PC-3 (cell line): ENCODE data around the gene CREM. TPM values are rescaled to one million over a fixed set of nuclear protein-coding genes. Genes with fewer than 3 reads are reported as not detected.
A peak's percentile ranks its signal among the peaks of the same experiment; 100 is the strongest.

Experiments
- ATAC-seq: fragments of 200-7000 bp; cut with Tn5 transposase; 2 replicates; pipeline ENCODE4 v1.9.1; 2020; ENCODE audit warnings: mild to moderate bottlenecking, moderate library complexity
- BruUV-seq: library from RNA; stranded (reverse); fragments of 400-500 nt; replicated peaks from 2 replicates; lab custom pipeline; 2021; lab: Mats Ljungman, UMichigan
- CTCF ChIA-PET: fragments of 300-600 bp; sonication (Branson Sonifier 250); formaldehyde crosslinking; loops from one replicate; lab custom pipeline; 2022; ENCODE audit warnings: antibody characterized with exemption; lab: Charles Lee
- POLR2A ChIA-PET: fragments of 300-600 bp; sonication (Branson Sonifier 250); formaldehyde crosslinking; loops from one replicate; lab custom pipeline; 2022; ENCODE audit warnings: antibody characterized with exemption; ENCODE audit not compliant: unreplicated experiment; lab: Charles Lee
- DNase-seq: peaks from one replicate; pipeline ENCODE4 v3.0.0-alpha.2; 2015
- H2AFZ ChIP-seq: fragments of 300-600 bp; sonication (generic); 2 replicates; pipeline ENCODE4 v1.6.0; 2016; ENCODE audit warnings: antibody characterized with exemption, low read length
- H3F3A ChIP-seq: fragments of 300-600 bp; sonication (generic); one replicate; pipeline ENCODE4 v1.6.0; 2017; ENCODE audit warnings: antibody characterized with exemption, low read length, control low read depth, mild to moderate bottlenecking; ENCODE audit not compliant: unreplicated experiment
- H3K27ac ChIP-seq: fragments of 300-600 bp; sonication (generic); 2 replicates; pipeline ENCODE4 v1.5.1; 2016; ENCODE audit warnings: mild to moderate bottlenecking, low read length
- H3K27me3 ChIP-seq: fragments of 300-600 bp; sonication (generic); 2 replicates; pipeline ENCODE4 v1.6.1; 2016; ENCODE audit warnings: low read length, mixed read lengths
- H3K36me3 ChIP-seq: fragments of 300-600 bp; sonication (generic); 2 replicates; pipeline ENCODE4 v1.6.1; 2016; ENCODE audit warnings: low read depth, mixed run types, low read length, mixed read lengths
- H3K4me1 ChIP-seq: fragments of 300-600 bp; sonication (generic); 2 replicates; pipeline ENCODE4 v1.5.1; 2016; ENCODE audit warnings: low read length; ENCODE audit not compliant: insufficient read depth
- H3K4me2 ChIP-seq: fragments of 300-600 bp; sonication (generic); 2 replicates; pipeline ENCODE4 v1.6.0; 2016; ENCODE audit warnings: low read length
- H3K4me3 ChIP-seq: fragments of 300-600 bp; sonication (generic); 2 replicates; pipeline ENCODE4 v1.5.1; 2016; ENCODE audit warnings: mild to moderate bottlenecking, low read length, mixed read lengths
- H3K79me2 ChIP-seq: fragments of 300-600 bp; sonication (generic); 2 replicates; pipeline ENCODE4 v1.6.1; 2017; ENCODE audit warnings: low read length, mixed read lengths
- H3K9ac ChIP-seq: fragments of 300-600 bp; sonication (generic); 2 replicates; pipeline ENCODE4 v1.6.0; 2016; ENCODE audit warnings: mild to moderate bottlenecking, low read length
- H3K9me2 ChIP-seq: fragments of 300-600 bp; sonication (generic); replicated peaks from 2 replicates; pipeline ENCODE4 v1.6.1; 2016; ENCODE audit warnings: mixed run types, low read length, mixed read lengths
- H3K9me3 ChIP-seq: fragments of 300-600 bp; sonication (generic); 2 replicates; pipeline ENCODE4 v1.6.1; 2016; ENCODE audit warnings: low read length, mixed read lengths
- H4K20me1 ChIP-seq: fragments of 300-600 bp; sonication (generic); 2 replicates; pipeline ENCODE4 v1.6.1; 2016; ENCODE audit warnings: low read length, mixed read lengths
- EZH2 ChIP-seq: fragments of 300-600 bp; sonication (generic); IDR thresholded peaks from one replicate; pipeline ENCODE4 v1.6.1; 2017; ENCODE audit warnings: antibody characterized with exemption, mild to moderate bottlenecking, low read length; ENCODE audit not compliant: unreplicated experiment
- EZH2phosphoT487 ChIP-seq: fragments of 300-600 bp; sonication (generic); IDR thresholded peaks from 2 replicates; pipeline ENCODE4 v1.6.1; 2018; ENCODE audit warnings: mild to moderate bottlenecking, antibody characterized with exemption, low read length, borderline replicate concordance
- intact Hi-C: fragments of 100-400 bp; cut with micrococcal nuclease; formaldehyde crosslinking; loops from 2 replicates; pipeline ENCODE4 v1.9.0; 2023
- total RNA-seq: library from RNA; depleted of rRNA; stranded (reverse); fragments of >200 nt; gene quantifications from 2 replicates; pipeline ENCODE4 v1.2.3, GENCODE V29; 2014
- TF ChIP-seq, protein P1 (sequence below): fragments of 300-600 bp; sonication (generic); conservative IDR thresholded peaks from 2 replicates; pipeline ENCODE4 v1.5.1; 2017; ENCODE audit warnings: antibody characterized with exemption, low read depth, mild to moderate bottlenecking, low read length

CREM gene
- total RNA-seq, 1 experiment from 2014 or later, result 195 TPM

DNA sequence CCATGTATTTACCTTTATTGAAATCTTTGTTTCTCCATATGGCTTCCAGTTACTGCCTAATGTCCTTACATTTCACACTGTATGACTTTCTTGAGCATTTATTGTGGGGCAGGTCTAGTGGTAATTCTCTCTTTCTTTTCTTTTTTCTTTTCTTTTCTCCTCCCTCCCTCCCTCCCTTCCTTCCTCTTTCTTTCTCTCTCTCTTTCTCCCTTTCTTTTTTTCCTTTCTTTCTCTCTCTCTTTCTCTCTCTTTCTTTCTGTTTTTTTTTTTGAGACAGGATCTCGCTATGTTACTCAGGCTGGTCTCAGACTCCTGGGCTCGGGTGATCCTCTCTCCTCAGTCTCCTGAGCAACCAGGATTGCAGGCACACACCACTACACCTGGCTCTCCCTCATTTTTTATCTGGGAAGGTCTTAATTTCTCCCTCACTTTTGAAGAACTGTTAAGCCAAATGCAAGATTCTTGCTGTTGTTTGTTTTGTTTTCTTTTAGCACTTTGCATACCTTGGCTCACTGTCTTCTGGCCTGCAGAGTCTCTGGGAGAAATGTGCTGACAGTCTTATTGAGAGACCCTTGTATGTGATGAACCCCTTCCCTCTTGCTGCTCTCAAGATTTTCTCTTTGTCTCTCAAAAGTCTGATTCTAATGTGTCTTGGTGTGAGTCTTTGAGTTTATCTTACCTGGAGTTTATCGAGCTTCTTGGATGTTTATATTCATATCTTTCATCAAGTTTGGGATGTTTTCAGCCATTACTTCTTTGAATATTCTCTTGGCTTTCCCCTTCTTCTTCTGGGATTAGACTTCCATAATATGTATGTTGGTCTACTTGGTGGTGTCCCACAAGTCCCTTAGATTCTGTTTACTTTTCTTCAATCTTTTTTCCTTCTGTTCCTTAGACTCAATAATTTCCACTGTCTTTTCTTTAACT, 130.7 kb downstream of the CREM start:
- Histone ChIP-seq H3F3A (no peaks in the 10 kb centered on the region), H3K4me3 (no peak overlapping the region), H3K79me2 (no peaks in the 10 kb centered on the region), H3K9ac (no peak overlapping the region), H3K4me1 (peaks cover 20% of the 10 kb centered on the region), H3K9me2 (no peaks in the 10 kb centered on the region), H4K20me1 (no peaks in the 10 kb centered on the region), H3K4me2 (no peak overlapping the region), H3K36me3 (no peaks in the 10 kb centered on the region), H3K9me3 (peaks cover 12% of the 10 kb centered on the region), H3K27ac (no peak overlapping the region), H2AFZ (peak overlapping the region; percentile 6; the same call in 1 of the 2 replicates), H3K27me3 (no peaks in the 10 kb centered on the region)
- ChIA-PET CTCF (no interaction called here), POLR2A (no interaction called here)
- BruUV-seq, result no TSS peak
- intact Hi-C loops, result no loop called here
- DNase-seq (no peak), ATAC-seq (no peak)
- TF ChIP-seq EZH2phosphoT487 (no peak), EZH2 (no peak)
- TF ChIP-seq, protein P1, sequence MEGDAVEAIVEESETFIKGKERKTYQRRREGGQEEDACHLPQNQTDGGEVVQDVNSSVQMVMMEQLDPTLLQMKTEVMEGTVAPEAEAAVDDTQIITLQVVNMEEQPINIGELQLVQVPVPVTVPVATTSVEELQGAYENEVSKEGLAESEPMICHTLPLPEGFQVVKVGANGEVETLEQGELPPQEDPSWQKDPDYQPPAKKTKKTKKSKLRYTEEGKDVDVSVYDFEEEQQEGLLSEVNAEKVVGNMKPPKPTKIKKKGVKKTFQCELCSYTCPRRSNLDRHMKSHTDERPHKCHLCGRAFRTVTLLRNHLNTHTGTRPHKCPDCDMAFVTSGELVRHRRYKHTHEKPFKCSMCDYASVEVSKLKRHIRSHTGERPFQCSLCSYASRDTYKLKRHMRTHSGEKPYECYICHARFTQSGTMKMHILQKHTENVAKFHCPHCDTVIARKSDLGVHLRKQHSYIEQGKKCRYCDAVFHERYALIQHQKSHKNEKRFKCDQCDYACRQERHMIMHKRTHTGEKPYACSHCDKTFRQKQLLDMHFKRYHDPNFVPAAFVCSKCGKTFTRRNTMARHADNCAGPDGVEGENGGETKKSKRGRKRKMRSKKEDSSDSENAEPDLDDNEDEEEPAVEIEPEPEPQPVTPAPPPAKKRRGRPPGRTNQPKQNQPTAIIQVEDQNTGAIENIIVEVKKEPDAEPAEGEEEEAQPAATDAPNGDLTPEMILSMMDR, result no peak

DNA sequence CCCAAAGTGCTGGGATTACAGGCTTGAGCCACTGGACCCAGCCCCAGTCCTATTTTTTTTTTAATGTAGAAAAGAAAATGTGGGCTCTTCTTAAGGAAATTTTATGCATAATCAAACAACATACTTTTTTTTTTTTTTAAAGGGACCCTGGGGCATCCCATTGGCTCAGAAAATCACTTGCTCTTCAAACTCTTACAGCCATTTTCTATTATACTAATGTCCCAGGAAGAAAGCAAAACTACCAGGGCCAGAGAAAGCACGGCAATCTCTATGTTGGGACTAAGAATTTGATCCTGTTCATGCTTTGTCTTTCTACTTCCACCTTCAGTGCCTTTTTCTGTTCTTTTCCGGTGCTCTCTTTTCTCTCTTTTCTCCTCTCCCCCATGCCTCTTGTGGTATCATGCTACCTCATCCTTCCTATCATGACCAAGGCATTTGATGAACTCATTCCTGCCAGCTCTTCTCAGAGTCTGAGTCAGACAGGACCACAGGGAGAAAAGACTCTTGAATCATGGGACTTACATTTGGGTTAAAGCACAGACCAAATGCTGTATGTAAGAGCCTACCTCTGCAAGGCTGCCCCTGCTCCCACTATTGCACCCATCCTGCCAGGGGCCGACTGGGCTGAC, 133.2 kb downstream of the CREM start:
- peak overlapping the region; percentile 7 for H3K4me2 ChIP-seq
- CTCF ChIA-PET, result no interaction called here
- H3K36me3 ChIP-seq, result no peaks in the 10 kb centered on the region
- H3K9me3 ChIP-seq, result peaks cover 12% of the 10 kb centered on the region
- peak overlapping the region; percentile 3; the same call in 1 of the 2 replicates for H2AFZ ChIP-seq
- no peak overlapping the region for H3K4me3 ChIP-seq
- H4K20me1 ChIP-seq, result no peaks in the 10 kb centered on the region
- intact Hi-C loops, result no loop called here
- peak overlapping the region; percentile 17 for H3K27ac ChIP-seq
- peak; percentile 99 for ATAC-seq
- peak; percentile 99 for DNase-seq
- TF ChIP-seq EZH2phosphoT487 (no peak), EZH2 (no peak)
- TF ChIP-seq, protein P1, result no peak
- no peaks in the 10 kb centered on the region for H3K9me2 ChIP-seq
- H3K79me2 ChIP-seq, result no peaks in the 10 kb centered on the region
- no peaks in the 10 kb centered on the region for H3F3A ChIP-seq
- no TSS peak for BruUV-seq
- POLR2A ChIA-PET, result interaction anchor here (0.5 to 0.7 kb wide), 2 partner anchors 20 to 285 kb away, joined by 5 read pairs; no protein-coding TSS in a partner anchor
- no peaks in the 10 kb centered on the region for H3K27me3 ChIP-seq
- H3K9ac ChIP-seq, result no peak overlapping the region
- H3K4me1 ChIP-seq, result peaks cover 10% of the 10 kb centered on the region
